WTC11 (cell line): Measurements from ENCODE around the gene ST6GALNAC1. TPM values are rescaled to one million over a fixed set of nuclear protein-coding genes. Genes with fewer than 3 reads are reported as not detected.
A peak's percentile ranks its signal among the peaks of the same experiment; 100 is the strongest.

Source experiments
- ATAC-seq: fragments of 200-7000 bp; cut with Tn5 transposase; 2 replicates; pipeline ENCODE4 v1.10.0; 2021; ENCODE audit warnings: mild to moderate bottlenecking, moderate library complexity
- CTCF ChIA-PET: fragments of 300-600 bp; sonication (Branson Sonifier 250); formaldehyde crosslinking; loops from one replicate; lab custom pipeline; 2021; ENCODE audit warnings: antibody characterized with exemption; lab: Charles Lee
- POLR2A ChIA-PET: fragments of 350-600 bp; sonication (Branson Sonifier 250); formaldehyde crosslinking; loops from one replicate; lab custom pipeline; 2021; ENCODE audit warnings: antibody characterized with exemption; lab: Charles Lee
- DNase-seq: peaks from one replicate; pipeline ENCODE4 v3.0.0; 2021; ENCODE audit warnings: low spot score
- H3K27ac Mint-ChIP-seq: 2 replicates; pipeline ENCODE4 v1.8.0; 2021; ENCODE audit warnings: mixed read lengths
- H3K27me3 Mint-ChIP-seq: 2 replicates; pipeline ENCODE4 v1.8.0; 2021; ENCODE audit warnings: low read depth, mild to moderate bottlenecking, moderate library complexity, mixed read lengths
- H3K36me3 Mint-ChIP-seq: 2 replicates; pipeline ENCODE4 v1.8.0; 2021; ENCODE audit warnings: mixed read lengths
- H3K4me1 Mint-ChIP-seq: 2 replicates; pipeline ENCODE4 v1.8.0; 2022; ENCODE audit warnings: mixed read lengths
- H3K4me3 Mint-ChIP-seq: 2 replicates; pipeline ENCODE4 v1.8.0; 2021; ENCODE audit warnings: mild to moderate bottlenecking, moderate library complexity, mixed read lengths
- H3K9me3 Mint-ChIP-seq: 2 replicates; pipeline ENCODE4 v1.8.0; 2021; ENCODE audit warnings: mixed read lengths
- AR ChIP-seq: fragments of 250-450 bp; sonication (Bioruptor Pico); IDR thresholded peaks from 2 replicates; pipeline ENCODE4 v1.9.0; 2021; ENCODE audit warnings: mild to moderate bottlenecking
- ARID4B ChIP-seq: sonication (generic); formaldehyde crosslinking; IDR thresholded peaks from 2 replicates; pipeline ENCODE4 v1.8.0; 2023; ENCODE audit warnings: missing genetic modification reagents, mild to moderate bottlenecking, borderline replicate concordance
- ESRRA ChIP-seq: sonication (generic); formaldehyde crosslinking; IDR thresholded peaks from 2 replicates; pipeline ENCODE4 v1.8.1; 2022; ENCODE audit warnings: mild to moderate bottlenecking, missing genetic modification reagents, borderline replicate concordance
- GABPB1 ChIP-seq: sonication (generic); formaldehyde crosslinking; IDR thresholded peaks from 2 replicates; pipeline ENCODE4 v1.8.1; 2023; ENCODE audit warnings: mild to moderate bottlenecking, missing genetic modification reagents
- GTF2I ChIP-seq: fragments of 250-450 bp; sonication (Bioruptor Pico); conservative IDR thresholded peaks from 2 replicates; pipeline ENCODE4 v1.4.0; 2021; ENCODE audit warnings: mild to moderate bottlenecking
- JAZF1 ChIP-seq: fragments of 250-450 bp; sonication (Bioruptor Pico); IDR thresholded peaks from 2 replicates; pipeline ENCODE4 v1.9.0; 2021; ENCODE audit warnings: moderate library complexity, mild to moderate bottlenecking, inconsistent platforms
- KAT7 ChIP-seq: sonication (generic); formaldehyde crosslinking; IDR thresholded peaks from 2 replicates; pipeline ENCODE4 v1.8.1; 2023; ENCODE audit warnings: missing genetic modification reagents, mild to moderate bottlenecking, borderline replicate concordance
- MAX ChIP-seq: sonication (generic); formaldehyde crosslinking; IDR thresholded peaks from 2 replicates; pipeline ENCODE4 v1.8.0; 2022; ENCODE audit warnings: mild to moderate bottlenecking, missing genetic modification reagents
- MXD4 ChIP-seq: fragments of 250-450 bp; sonication (Bioruptor Pico); IDR thresholded peaks from 2 replicates; pipeline ENCODE4 v1.8.0; 2021; ENCODE audit warnings: mild to moderate bottlenecking, moderate library complexity, borderline replicate concordance
- NR3C1 ChIP-seq: sonication (generic); formaldehyde crosslinking; conservative IDR thresholded peaks from 2 replicates; pipeline ENCODE4 v1.8.1; 2023; ENCODE audit warnings: low read depth, mild to moderate bottlenecking, missing genetic modification reagents
- PRDM15 ChIP-seq: sonication (generic); formaldehyde crosslinking; IDR thresholded peaks from 2 replicates; pipeline ENCODE4 v1.8.0; 2022; ENCODE audit warnings: missing genetic modification reagents
- SP1 ChIP-seq: sonication (generic); formaldehyde crosslinking; conservative IDR thresholded peaks from 2 replicates; pipeline ENCODE4 v1.8.1; 2022; ENCODE audit warnings: missing genetic modification reagents
- TEAD1 ChIP-seq: sonication (generic); formaldehyde crosslinking; IDR thresholded peaks from 2 replicates; pipeline ENCODE4 v1.8.0; 2022; ENCODE audit warnings: mild to moderate bottlenecking, missing genetic modification reagents
- TP53 ChIP-seq: sonication (generic); formaldehyde crosslinking; IDR thresholded peaks from 2 replicates; pipeline ENCODE4 v1.8.1; 2023; ENCODE audit warnings: mild to moderate bottlenecking, missing genetic modification reagents
- ZNF121 ChIP-seq: sonication (generic); formaldehyde crosslinking; IDR thresholded peaks from 2 replicates; pipeline ENCODE4 v1.8.0; 2023; ENCODE audit warnings: missing genetic modification reagents
- ZNF219 ChIP-seq: sonication (generic); formaldehyde crosslinking; IDR thresholded peaks from 2 replicates; pipeline ENCODE4 v1.8.0; 2023; ENCODE audit warnings: missing genetic modification reagents, mild to moderate bottlenecking, borderline replicate concordance
- ZNF263 ChIP-seq: sonication (generic); formaldehyde crosslinking; IDR thresholded peaks from 2 replicates; pipeline ENCODE4 v1.8.1; 2022; ENCODE audit warnings: low read depth, mild to moderate bottlenecking, moderate library complexity, missing genetic modification reagents
- total RNA-seq: library from RNA; stranded (reverse); gene quantifications from 3 replicates; pipeline ENCODE4 v1.2.3, GENCODE V29; 2021
- TF ChIP-seq, protein P1 (sequence below): sonication (generic); formaldehyde crosslinking; IDR thresholded peaks from 2 replicates; pipeline ENCODE4 v1.8.1; 2023; ENCODE audit warnings: mild to moderate bottlenecking, missing genetic modification reagents, moderate library complexity
- TF ChIP-seq, protein P2 (sequence below): fragments of 250-450 bp; sonication (Bioruptor Pico); IDR thresholded peaks from 2 replicates; pipeline ENCODE4 v1.9.0; 2021; ENCODE audit warnings: mild to moderate bottlenecking, borderline replicate concordance

The ST6GALNAC1 gene
- total RNA-seq, 1 experiment from 2014 or later, result 0.13 TPM

GRCh38 chr17:76683011-76683755, 39.6 kb upstream of the ST6GALNAC1 start:
- Mint-ChIP-seq H3K9me3 (no peaks in the 10 kb centered on the region), H3K4me1 (peaks cover 11% of the 10 kb centered on the region), H3K27ac (peak overlapping the region; percentile 27; the same call in 1 of the 2 replicates), H3K4me3 (no peak overlapping the region), H3K27me3 (no peaks in the 10 kb centered on the region), H3K36me3 (no peaks in the 10 kb centered on the region)
- no peak for TF ChIP-seq ESRRA (CRISPR knock-in tag)
- TF ChIP-seq GABPB1 (CRISPR knock-in tag), result no peak
- no peak for TF ChIP-seq TEAD1 (CRISPR knock-in tag)
- TF ChIP-seq MAX (CRISPR knock-in tag), result no peak
- TF ChIP-seq, protein P1, sequence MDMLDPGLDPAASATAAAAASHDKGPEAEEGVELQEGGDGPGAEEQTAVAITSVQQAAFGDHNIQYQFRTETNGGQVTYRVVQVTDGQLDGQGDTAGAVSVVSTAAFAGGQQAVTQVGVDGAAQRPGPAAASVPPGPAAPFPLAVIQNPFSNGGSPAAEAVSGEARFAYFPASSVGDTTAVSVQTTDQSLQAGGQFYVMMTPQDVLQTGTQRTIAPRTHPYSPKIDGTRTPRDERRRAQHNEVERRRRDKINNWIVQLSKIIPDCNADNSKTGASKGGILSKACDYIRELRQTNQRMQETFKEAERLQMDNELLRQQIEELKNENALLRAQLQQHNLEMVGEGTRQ, result no peak
- no peak for TF ChIP-seq JAZF1
- TF ChIP-seq, protein P2, sequence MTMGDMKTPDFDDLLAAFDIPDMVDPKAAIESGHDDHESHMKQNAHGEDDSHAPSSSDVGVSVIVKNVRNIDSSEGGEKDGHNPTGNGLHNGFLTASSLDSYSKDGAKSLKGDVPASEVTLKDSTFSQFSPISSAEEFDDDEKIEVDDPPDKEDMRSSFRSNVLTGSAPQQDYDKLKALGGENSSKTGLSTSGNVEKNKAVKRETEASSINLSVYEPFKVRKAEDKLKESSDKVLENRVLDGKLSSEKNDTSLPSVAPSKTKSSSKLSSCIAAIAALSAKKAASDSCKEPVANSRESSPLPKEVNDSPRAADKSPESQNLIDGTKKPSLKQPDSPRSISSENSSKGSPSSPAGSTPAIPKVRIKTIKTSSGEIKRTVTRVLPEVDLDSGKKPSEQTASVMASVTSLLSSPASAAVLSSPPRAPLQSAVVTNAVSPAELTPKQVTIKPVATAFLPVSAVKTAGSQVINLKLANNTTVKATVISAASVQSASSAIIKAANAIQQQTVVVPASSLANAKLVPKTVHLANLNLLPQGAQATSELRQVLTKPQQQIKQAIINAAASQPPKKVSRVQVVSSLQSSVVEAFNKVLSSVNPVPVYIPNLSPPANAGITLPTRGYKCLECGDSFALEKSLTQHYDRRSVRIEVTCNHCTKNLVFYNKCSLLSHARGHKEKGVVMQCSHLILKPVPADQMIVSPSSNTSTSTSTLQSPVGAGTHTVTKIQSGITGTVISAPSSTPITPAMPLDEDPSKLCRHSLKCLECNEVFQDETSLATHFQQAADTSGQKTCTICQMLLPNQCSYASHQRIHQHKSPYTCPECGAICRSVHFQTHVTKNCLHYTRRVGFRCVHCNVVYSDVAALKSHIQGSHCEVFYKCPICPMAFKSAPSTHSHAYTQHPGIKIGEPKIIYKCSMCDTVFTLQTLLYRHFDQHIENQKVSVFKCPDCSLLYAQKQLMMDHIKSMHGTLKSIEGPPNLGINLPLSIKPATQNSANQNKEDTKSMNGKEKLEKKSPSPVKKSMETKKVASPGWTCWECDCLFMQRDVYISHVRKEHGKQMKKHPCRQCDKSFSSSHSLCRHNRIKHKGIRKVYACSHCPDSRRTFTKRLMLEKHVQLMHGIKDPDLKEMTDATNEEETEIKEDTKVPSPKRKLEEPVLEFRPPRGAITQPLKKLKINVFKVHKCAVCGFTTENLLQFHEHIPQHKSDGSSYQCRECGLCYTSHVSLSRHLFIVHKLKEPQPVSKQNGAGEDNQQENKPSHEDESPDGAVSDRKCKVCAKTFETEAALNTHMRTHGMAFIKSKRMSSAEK, result no peak
- TF ChIP-seq ARID4B (CRISPR knock-in tag), result no peak
- no peak for TF ChIP-seq ZNF219 (CRISPR knock-in tag)
- no peak for TF ChIP-seq ZNF121 (CRISPR knock-in tag)
- no peak for TF ChIP-seq KAT7 (CRISPR knock-in tag)
- no peak for TF ChIP-seq SP1
- TF ChIP-seq PRDM15, result no peak
- no peak for TF ChIP-seq AR (CRISPR knock-in tag)
- TF ChIP-seq GTF2I (CRISPR knock-in tag), result no peak
- no peak for TF ChIP-seq NR3C1 (CRISPR knock-in tag)
- TF ChIP-seq MXD4 (CRISPR knock-in tag), result no peak
- no peak for TF ChIP-seq TP53 (CRISPR knock-in tag)
- TF ChIP-seq ZNF263 (CRISPR knock-in tag), result no peak
- DNase-seq, result peak; percentile 66
- ChIA-PET POLR2A (no interaction called here), CTCF (interaction anchor here (0.6 to 2.5 kb wide), 10 partner anchors 7 to 161 kb away, joined by 3 to 19 read pairs (median 6); no protein-coding TSS in a partner anchor)
- ATAC-seq, result peak; percentile 39
